GM19324 (cell line): ENCODE measurements around the gene RXFP2.
A peak's percentile ranks its signal among the peaks of the same experiment; 100 is the strongest.

Experiments used
- ATAC-seq: cut with Tn5 transposase; IDR thresholded peaks from one replicate; pipeline ENCODE4 v1.9.1; 2021; ENCODE audit warnings: mild to moderate bottlenecking, moderate library complexity; ENCODE audit not compliant: unreplicated experiment, low FRiP score

The RXFP2 gene

GRCh38 chr13:31815361-31816144 is 76.2 kb downstream of the RXFP2 start:
- no peak for ATAC-seq

GRCh38 chr13:31818236-31818635 is 78.9 kb downstream of the RXFP2 start:
- no peak for ATAC-seq

DNA sequence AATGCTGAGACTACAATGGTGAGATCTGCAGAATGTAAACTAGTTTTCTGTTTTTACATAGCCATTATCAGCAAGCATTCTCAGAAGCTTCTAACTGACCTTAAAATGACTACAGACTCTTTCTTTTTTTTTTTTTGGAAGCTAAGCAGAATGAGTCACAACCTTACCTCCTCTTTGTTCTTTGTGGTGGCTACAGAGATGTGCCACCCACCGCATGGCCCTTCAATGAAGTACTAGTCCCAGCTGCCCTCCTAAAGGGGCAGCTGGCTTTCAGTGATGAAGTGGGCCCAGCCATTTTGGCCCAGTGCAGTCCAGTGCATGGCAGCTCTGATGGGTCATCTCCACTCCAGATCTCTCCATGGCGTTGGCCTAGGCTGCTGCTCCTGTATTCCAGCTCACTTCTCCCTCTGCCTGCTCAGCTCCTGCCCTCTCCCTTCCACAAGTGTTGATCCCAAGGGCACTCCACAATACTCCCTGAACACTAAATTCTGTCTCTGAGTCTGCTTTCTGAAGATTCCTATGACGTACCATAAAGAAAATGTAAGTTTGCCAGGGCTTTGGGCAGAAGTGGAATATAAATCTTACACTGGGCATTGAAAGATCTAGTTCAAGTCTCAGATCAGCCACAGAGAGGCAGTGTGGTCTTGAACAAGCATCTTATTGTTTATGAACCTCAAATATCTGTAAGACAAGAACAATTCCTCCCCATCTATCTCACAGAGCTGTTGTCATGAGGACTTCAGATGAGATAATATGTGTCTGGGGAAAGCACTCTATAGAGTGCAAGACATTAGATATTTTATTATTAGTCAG is 85.6 kb downstream of the RXFP2 start:
- no peak for ATAC-seq

DNA sequence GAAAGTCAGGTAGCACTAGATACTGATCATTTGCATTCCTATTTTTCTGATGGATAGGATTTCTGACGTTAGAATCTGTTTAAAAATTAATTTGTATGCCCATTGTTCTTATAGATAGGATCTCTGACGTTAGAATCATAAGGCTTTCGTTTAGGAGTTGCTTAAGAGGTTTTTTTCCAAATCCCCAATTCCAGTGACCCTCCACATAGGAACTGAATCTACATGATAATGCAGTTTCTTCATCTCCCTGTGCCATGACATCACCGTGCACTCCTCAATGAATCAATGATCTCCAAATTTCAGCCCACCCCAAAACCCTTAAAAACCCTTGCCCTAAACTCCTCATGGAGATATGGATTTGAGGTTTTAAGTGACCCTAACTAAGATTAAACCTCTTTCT is 87.2 kb downstream of the RXFP2 start:
- no peak for ATAC-seq

DNA sequence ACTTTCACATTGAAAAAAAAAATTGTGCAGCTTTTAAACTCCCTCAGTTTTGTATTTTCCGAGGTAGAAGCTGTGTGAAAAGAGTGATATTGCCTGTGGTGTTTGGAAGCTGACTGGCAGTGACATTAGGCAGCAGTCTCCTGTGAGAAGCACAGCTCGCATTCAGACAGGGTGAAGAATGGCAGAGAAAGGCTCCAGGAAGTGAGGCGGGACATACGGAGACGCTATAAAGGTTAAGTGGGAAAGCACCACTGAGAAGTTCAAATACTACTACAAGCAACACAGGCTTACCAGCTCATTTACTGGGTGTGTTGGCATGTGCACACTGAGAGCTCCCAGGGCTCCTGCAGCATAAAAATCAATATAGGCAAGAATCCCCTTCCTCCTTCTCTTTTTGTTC is 88.4 kb downstream of the RXFP2 start:
- no peak for ATAC-seq

GRCh38 chr13:31835932-31836331 is 96.6 kb downstream of the RXFP2 start:
- no peak for ATAC-seq

DNA sequence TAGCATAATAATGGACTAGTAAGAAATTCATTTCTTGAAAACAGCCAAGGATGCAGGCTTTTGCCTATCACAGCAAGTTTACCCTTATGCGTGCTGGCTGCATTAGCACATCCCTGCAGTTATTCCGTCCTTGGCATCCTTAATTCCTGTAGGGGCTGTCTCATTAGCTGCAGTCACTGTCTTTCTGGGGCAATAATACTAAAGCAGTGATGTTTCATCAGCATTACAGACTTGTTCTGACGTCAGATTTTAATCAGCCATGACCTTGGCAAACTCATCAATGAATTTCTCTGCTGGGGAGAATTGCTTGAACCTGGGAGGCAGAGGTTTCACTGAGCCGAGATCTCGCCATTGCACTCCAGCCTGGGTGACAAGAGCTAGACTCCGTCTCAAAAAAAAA is 103.7 kb downstream of the RXFP2 start:
- ATAC-seq = no peak

DNA sequence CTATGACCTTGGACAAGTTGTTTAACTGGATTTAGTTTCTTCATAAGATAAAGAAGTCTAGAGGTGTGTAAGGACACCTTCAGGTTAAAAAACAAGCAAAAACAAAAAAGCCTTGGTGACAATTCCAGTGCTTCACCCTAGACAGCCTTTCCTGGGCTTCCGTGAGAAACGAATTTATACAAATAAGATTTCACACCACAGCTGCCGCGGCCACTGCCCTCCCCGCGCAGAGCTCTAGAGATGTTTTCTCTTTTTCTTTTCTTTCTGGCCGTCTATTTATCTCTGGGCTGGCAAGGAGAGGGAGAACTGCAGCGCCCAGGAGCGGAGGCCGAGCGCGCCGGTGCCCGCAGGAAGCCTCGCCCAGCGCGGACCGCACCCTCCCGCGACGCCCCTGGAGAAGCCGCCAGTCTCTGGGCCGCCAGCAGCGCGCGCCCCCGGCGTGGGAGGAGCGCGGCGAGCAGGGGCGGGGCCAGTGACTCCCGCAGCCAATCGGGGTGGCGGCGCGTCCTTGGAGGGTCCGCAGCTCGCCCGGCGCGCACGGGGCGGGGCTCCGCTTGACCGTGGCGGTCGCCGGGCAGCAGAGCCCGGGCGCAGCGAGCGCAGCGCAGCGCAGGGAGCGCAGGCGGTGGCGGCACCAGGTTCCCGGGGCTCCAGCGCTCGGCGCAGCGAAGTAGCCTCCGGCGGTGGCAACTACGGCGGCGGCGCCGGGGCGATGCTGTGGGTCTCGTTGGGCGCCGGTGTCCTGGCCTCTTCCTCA is 107.0 kb downstream of the RXFP2 start:
- peak; percentile 99 for ATAC-seq

GRCh38 chr13:31846961-31847752 is 107.8 kb downstream of the RXFP2 start:
- peak; percentile 10 for ATAC-seq

- ATAC-seq = no peak
These were observed 109.3 kb downstream of the RXFP2 start for GRCh38 chr13:31848621-31849020.

- ATAC-seq = no peak
These were observed 109.9 kb downstream of the RXFP2 start for GRCh38 chr13:31849206-31849605.

- no peak for ATAC-seq
These were observed 110.8 kb downstream of the RXFP2 start for GRCh38 chr13:31850041-31850555.

DNA sequence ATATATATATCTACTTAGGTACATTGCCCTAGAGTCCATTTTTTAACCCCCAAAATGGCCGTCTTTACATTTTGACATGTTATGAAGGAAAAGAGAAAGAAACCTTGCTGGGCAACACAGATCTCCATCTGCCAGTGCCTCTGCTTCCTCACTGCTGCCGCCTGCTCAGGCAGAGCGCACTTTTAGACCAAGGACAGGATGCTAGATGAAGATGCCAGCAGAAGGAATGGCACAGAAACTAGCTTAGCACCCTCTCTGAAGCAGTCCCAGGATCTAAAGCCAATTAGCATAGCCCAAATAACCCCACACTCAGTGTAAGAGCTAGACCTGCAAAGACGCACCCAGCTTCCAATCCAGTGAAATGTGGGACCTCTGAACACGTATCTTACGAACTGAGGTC is 111.9 kb downstream of the RXFP2 start:
- no peak for ATAC-seq
